Suprapubic skin (tissue), 4 donors: ENCODE data around the gene FBXL22. TPM values are rescaled to one million over a fixed set of nuclear protein-coding genes. Genes with fewer than 3 reads are reported as not detected.

Experiments used
- DNase-seq, 2 donors: peaks; one replicate each; pipeline ENCODE4 v3.0.0-alpha.2; 2019; ENCODE audit warnings: low spot score in 2 of 2
- H3K27ac ChIP-seq: fragments of 200-600 bp; sonication (generic); one replicate; pipeline ENCODE4 v1.5.1; 2019
- H3K27me3 ChIP-seq: fragments of 200-600 bp; sonication (generic); one replicate; pipeline ENCODE4 v1.5.1; 2019
- H3K36me3 ChIP-seq: fragments of 200-600 bp; sonication (generic); one replicate; pipeline ENCODE4 v1.5.1; 2019
- H3K4me1 ChIP-seq: fragments of 200-600 bp; sonication (generic); one replicate; pipeline ENCODE4 v1.5.1; 2019
- H3K4me3 ChIP-seq: fragments of 200-600 bp; sonication (generic); one replicate; pipeline ENCODE4 v1.5.1; 2019; ENCODE audit warnings: mild to moderate bottlenecking
- H3K9me3 ChIP-seq: fragments of 200-600 bp; sonication (generic); one replicate; pipeline ENCODE4 v1.5.1; 2019
- EP300 ChIP-seq: sonication (generic); formaldehyde crosslinking; IDR thresholded peaks from one replicate; pipeline ENCODE4 v1.6.1; 2017; ENCODE audit warnings: antibody characterized with exemption
- POLR2A ChIP-seq, 2 donors: fragments of 450-650 bp; IDR thresholded peaks; one replicate each; pipeline ENCODE4 v1.6.1; 2017; ENCODE audit warnings: antibody characterized with exemption in 2 of 2, mild to moderate bottlenecking in 2 of 2, moderate library complexity in 2 of 2
- POLR2AphosphoS5 ChIP-seq, 3 donors: sonication (generic); formaldehyde crosslinking; IDR thresholded peaks; one replicate each; pipeline ENCODE4 v1.6.1; 2017; ENCODE audit warnings: antibody characterized with exemption in 3 of 3
- WGBS: methylation state at CpG from one replicate; pipeline ENCODE4 v1.1.5; 2018; 5-methylcytosine and 5-hydroxymethylcytosine counted together
- total RNA-seq, 4 donors: library from RNA; depleted of rRNA; stranded (reverse); fragments of >200 nt; gene quantifications; one replicate each; pipeline ENCODE4 v1.1.0, GENCODE V29; 2016
- TF ChIP-seq, protein P1 (sequence below), 2 donors: fragments of 200-600 bp in 1 of 2; fragments of 450-650 bp in 1 of 2; sonication (generic) in 1 of 2; IDR thresholded peaks; one replicate each; pipeline ENCODE4 v1.5.1; 2016 to 2019; ENCODE audit warnings: antibody characterized with exemption in 2 of 2, mild to moderate bottlenecking in 1 of 2, moderate library complexity in 1 of 2

The FBXL22 gene
- total RNA-seq, 4 donors from 2014 or later, result 1.5 to 2.2 (median 1.5) TPM; not detected in 1

GRCh38 chr15:63598473-63599400 lies 1.6 kb downstream of the FBXL22 start:
- TF ChIP-seq, protein P1, sequence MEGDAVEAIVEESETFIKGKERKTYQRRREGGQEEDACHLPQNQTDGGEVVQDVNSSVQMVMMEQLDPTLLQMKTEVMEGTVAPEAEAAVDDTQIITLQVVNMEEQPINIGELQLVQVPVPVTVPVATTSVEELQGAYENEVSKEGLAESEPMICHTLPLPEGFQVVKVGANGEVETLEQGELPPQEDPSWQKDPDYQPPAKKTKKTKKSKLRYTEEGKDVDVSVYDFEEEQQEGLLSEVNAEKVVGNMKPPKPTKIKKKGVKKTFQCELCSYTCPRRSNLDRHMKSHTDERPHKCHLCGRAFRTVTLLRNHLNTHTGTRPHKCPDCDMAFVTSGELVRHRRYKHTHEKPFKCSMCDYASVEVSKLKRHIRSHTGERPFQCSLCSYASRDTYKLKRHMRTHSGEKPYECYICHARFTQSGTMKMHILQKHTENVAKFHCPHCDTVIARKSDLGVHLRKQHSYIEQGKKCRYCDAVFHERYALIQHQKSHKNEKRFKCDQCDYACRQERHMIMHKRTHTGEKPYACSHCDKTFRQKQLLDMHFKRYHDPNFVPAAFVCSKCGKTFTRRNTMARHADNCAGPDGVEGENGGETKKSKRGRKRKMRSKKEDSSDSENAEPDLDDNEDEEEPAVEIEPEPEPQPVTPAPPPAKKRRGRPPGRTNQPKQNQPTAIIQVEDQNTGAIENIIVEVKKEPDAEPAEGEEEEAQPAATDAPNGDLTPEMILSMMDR (IDR thresholded peaks at IDR 0.05), result no peak
- peak overlapping the region; percentile 93 for H3K4me3 ChIP-seq
- no peaks in the 10 kb centered on the region for H3K27me3 ChIP-seq
- H3K9me3 ChIP-seq, result no peaks in the 10 kb centered on the region
- H3K36me3 ChIP-seq, result peaks cover 10% of the 10 kb centered on the region
- peak overlapping the region; percentile 84 for H3K27ac ChIP-seq
- H3K4me1 ChIP-seq, result peaks cover 66% of the 10 kb centered on the region
- 70% methylated on average over 12 of the region's 12 CpGs for WGBS
- peak in 1 of 2 donors; percentile 49 for DNase-seq

GRCh38 chr15:63599401-63600000 lies 2.3 kb downstream of the FBXL22 start:
- peak; percentile 79 to 84 for DNase-seq
- Histone ChIP-seq H3K9me3 (no peaks in the 10 kb centered on the region), H3K27ac (peak overlapping the region; percentile 84), H3K4me1 (peaks cover 66% of the 10 kb centered on the region), H3K36me3 (peaks cover 2% of the 10 kb centered on the region), H3K27me3 (no peaks in the 10 kb centered on the region), H3K4me3 (peak overlapping the region; percentile 93)
- no peak for TF ChIP-seq POLR2A (IDR thresholded peaks at IDR 0.05)
- TF ChIP-seq, protein P1 (IDR thresholded peaks at IDR 0.05), result peak; percentile 31 to 81
- TF ChIP-seq POLR2AphosphoS5 (IDR thresholded peaks at IDR 0.05), result peak in 1 of 3 donors; percentile 43
- TF ChIP-seq EP300, result no peak
- 38% methylated on average over 13 of the region's 19 CpGs for WGBS

- Histone ChIP-seq H3K27ac (peak overlapping the region; percentile 84), H3K27me3 (no peaks in the 10 kb centered on the region), H3K9me3 (no peaks in the 10 kb centered on the region), H3K4me3 (peak overlapping the region; percentile 93), H3K36me3 (no peaks in the 10 kb centered on the region), H3K4me1 (peaks cover 63% of the 10 kb centered on the region)
- WGBS, result 0% methylated on average over 7 of the region's 26 CpGs
- DNase-seq, result no peak
- TF ChIP-seq POLR2AphosphoS5 (IDR thresholded peaks at IDR 0.05), result no peak
- TF ChIP-seq EP300, result no peak
- TF ChIP-seq, protein P1 (IDR thresholded peaks at IDR 0.05), result no peak
- TF ChIP-seq POLR2A (IDR thresholded peaks at IDR 0.05), result no peak
These were observed 2.9 kb downstream of the FBXL22 start for GRCh38 chr15:63600001-63600615.

DNA sequence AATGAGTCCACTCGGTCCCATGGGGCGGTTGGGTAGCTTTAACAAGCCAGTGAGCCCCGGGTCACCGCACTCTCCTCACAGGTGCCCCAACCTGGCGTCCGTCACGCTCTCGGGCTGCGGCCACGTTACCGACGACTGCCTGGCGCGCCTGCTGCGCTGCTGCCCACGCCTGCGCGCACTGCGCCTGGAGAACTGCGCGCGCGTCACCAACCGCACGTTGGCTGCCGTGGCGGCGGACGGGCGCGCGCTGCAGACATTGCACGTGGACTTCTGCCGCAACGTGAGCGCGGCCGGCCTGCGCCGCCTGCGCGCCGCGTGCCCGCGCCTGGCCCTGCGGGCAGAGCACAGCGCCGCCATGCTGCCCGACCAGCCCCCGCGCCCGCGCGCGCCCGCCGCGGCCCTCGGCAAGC lies 3.4 kb downstream of the FBXL22 start:
- 0% methylated on average over 34 of the region's 60 CpGs for WGBS
- peak; percentile 73 to 88 (median 82) for TF ChIP-seq POLR2AphosphoS5 (IDR thresholded peaks at IDR 0.05)
- TF ChIP-seq POLR2A (IDR thresholded peaks at IDR 0.05), result peak; percentile 40 to 42
- no peak for TF ChIP-seq EP300
- TF ChIP-seq, protein P1 (IDR thresholded peaks at IDR 0.05), result peak in 1 of 2 donors; percentile 19
- no peaks in the 10 kb centered on the region for H3K27me3 ChIP-seq
- peaks cover 61% of the 10 kb centered on the region for H3K4me1 ChIP-seq
- peak; percentile 88 to 90 for DNase-seq
- H3K9me3 ChIP-seq, result no peaks in the 10 kb centered on the region
- H3K27ac ChIP-seq, result peak overlapping the region; percentile 84
- peak overlapping the region; percentile 93 for H3K4me3 ChIP-seq
- H3K36me3 ChIP-seq, result no peaks in the 10 kb centered on the region
